ENCODE measurements around the gene PDGFD.

The PDGFD gene

DNA sequence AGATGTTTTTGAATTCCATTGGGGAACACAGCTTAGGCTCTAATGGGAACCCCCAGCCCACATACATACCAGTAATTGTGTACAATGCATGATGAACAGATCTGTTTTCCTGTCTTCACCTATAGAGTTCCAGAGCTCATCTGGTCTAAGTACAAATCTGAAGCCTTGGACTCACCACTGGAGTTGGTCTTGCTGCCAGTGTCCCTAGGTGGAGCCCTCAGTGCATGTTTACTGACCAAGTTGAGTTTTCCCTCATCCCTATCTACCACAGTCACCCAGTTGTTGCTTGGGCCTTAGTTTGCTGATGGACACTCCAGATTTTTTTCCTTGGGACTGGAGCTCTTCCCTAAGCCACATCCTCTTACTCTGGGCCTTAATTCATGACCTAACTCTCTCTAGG lies 286.7 kb downstream of the PDGFD start:
- DNase-seq (ENCODE audit: low read depth, low spot score): no peak

GRCh38 chr11:103875855-103876510 lies 288.0 kb downstream of the PDGFD start:
- no peak overlapping the region for H3K27ac ChIP-seq
- no peaks in the 10 kb centered on the region for H3K9me3 ChIP-seq (ENCODE audit: low read depth, low read length)
- DNase-seq (ENCODE audit: low read depth, low spot score): no peak
- no peaks in the 10 kb centered on the region for H3K36me3 ChIP-seq (ENCODE audit: insufficient read depth, low read length)
- H3K9ac ChIP-seq (ENCODE audit: insufficient read length): no peak overlapping the region
- TF ChIP-seq EZH2 (IDR thresholded peaks at IDR 0.05): no peak
- no peak for TF ChIP-seq FOXP2 (optimal IDR thresholded peaks at IDR 0.05; ENCODE audit: control extremely low read depth, extremely low read length, insufficient read depth)
- no peak for TF ChIP-seq POLR2AphosphoS5 (IDR thresholded peaks at IDR 0.05; ENCODE audit: borderline replicate concordance, low read depth, low read length)
- H3K4me3 ChIP-seq: no peak overlapping the region

More for the DNA sequence above, 286.7 kb downstream of the PDGFD start:
- TF ChIP-seq POLR2AphosphoS5 (IDR thresholded peaks at IDR 0.05; ENCODE audit: borderline replicate concordance, low read depth, low read length): no peak
- TF ChIP-seq EZH2 (IDR thresholded peaks at IDR 0.05): no peak
- TF ChIP-seq FOXP2 (optimal IDR thresholded peaks at IDR 0.05; ENCODE audit: control extremely low read depth, extremely low read length, insufficient read depth): no peak
- no peak overlapping the region for H3K4me3 ChIP-seq
- no peaks in the 10 kb centered on the region for H3K36me3 ChIP-seq (ENCODE audit: insufficient read depth, low read length)
- H3K9ac ChIP-seq (ENCODE audit: insufficient read length): no peak overlapping the region
- H3K9me3 ChIP-seq (ENCODE audit: low read depth, low read length): no peaks in the 10 kb centered on the region
- no peak overlapping the region for H3K27ac ChIP-seq

DNA sequence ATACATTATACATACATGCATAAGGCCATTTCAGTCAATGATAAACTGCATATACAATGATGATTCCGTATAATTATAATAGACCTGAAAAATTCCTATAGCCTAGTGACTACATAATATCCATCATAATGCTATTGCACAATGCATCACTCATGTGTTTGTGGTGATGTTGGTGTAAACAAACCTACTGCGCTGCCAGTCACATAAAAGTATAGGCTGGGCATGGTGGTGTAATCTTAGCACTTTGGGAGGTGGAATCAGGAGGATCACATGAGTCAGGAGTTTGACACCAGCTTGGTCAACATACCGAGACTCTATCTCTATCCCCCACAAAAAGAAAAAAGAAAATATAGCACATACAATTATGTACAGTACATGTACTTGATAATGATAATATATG lies 291.2 kb downstream of the PDGFD start:
- no peak overlapping the region for H3K9ac ChIP-seq (ENCODE audit: insufficient read length)
- no peak for DNase-seq (ENCODE audit: low read depth, low spot score)
- no peaks in the 10 kb centered on the region for H3K36me3 ChIP-seq (ENCODE audit: insufficient read depth, low read length)
- H3K9me3 ChIP-seq (ENCODE audit: low read depth, low read length): no peaks in the 10 kb centered on the region
- H3K27ac ChIP-seq: no peak overlapping the region
- no peak for TF ChIP-seq FOXP2 (optimal IDR thresholded peaks at IDR 0.05; ENCODE audit: control extremely low read depth, extremely low read length, insufficient read depth)
- TF ChIP-seq EZH2 (IDR thresholded peaks at IDR 0.05): no peak
- TF ChIP-seq POLR2AphosphoS5 (IDR thresholded peaks at IDR 0.05; ENCODE audit: borderline replicate concordance, low read depth, low read length): no peak
- H3K4me3 ChIP-seq: no peak overlapping the region

DNA sequence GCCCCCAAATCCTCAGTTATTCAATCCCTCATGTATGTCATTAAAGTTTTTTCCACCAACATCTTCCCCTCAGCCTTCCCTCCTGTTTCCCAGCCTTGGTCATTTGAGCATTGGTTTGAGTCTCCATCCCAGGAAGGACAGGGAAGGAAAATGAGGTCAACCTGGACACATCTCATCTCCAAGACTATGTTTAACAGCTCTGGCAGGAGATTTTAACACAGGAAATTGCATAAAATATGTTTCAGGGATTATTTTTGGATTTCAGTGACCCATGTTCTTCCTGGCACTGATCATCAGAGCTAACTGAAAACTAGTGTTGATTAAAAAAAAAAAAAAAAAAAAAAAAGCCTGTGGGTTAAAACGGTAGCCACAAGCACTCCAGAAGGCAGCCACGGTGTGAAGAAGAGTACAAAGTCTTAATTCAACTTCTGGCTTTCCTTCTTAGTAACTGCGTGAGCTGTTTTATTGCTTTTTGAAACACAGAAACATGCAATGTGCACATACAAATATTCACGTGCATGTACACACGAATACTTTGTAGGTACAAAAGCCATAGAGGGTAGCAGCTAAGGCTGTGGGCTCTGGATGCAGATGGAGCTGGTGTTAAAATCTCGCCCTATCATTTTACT lies 291.9 kb downstream of the PDGFD start:
- DNase-seq (ENCODE audit: low read depth, low spot score): no peak
- no peak overlapping the region for H3K9ac ChIP-seq (ENCODE audit: insufficient read length)
- H3K9me3 ChIP-seq (ENCODE audit: low read depth, low read length): no peaks in the 10 kb centered on the region
- no peak for TF ChIP-seq EZH2 (IDR thresholded peaks at IDR 0.05)
- TF ChIP-seq POLR2AphosphoS5 (IDR thresholded peaks at IDR 0.05; ENCODE audit: borderline replicate concordance, low read depth, low read length): no peak
- TF ChIP-seq FOXP2 (optimal IDR thresholded peaks at IDR 0.05; ENCODE audit: control extremely low read depth, extremely low read length, insufficient read depth): no peak
- H3K27ac ChIP-seq: no peak overlapping the region
- H3K36me3 ChIP-seq (ENCODE audit: insufficient read depth, low read length): no peaks in the 10 kb centered on the region
- no peak overlapping the region for H3K4me3 ChIP-seq

GRCh38 chr11:103870821-103871309 lies 293.1 kb downstream of the PDGFD start:
- no peak overlapping the region for H3K27ac ChIP-seq
- no peak for DNase-seq (ENCODE audit: low read depth, low spot score)
- no peaks in the 10 kb centered on the region for H3K36me3 ChIP-seq (ENCODE audit: insufficient read depth, low read length)
- no peak overlapping the region for H3K9ac ChIP-seq (ENCODE audit: insufficient read length)
- no peaks in the 10 kb centered on the region for H3K9me3 ChIP-seq (ENCODE audit: low read depth, low read length)
- TF ChIP-seq FOXP2 (optimal IDR thresholded peaks at IDR 0.05; ENCODE audit: control extremely low read depth, extremely low read length, insufficient read depth) (no peak), EZH2 (IDR thresholded peaks at IDR 0.05) (no peak), POLR2AphosphoS5 (IDR thresholded peaks at IDR 0.05; ENCODE audit: borderline replicate concordance, low read depth, low read length) (no peak)
- no peak overlapping the region for H3K4me3 ChIP-seq

- no peak for DNase-seq (ENCODE audit: low read depth, low spot score)
- Histone ChIP-seq H3K9me3 (ENCODE audit: low read depth, low read length) (no peaks in the 10 kb centered on the region), H3K9ac (ENCODE audit: insufficient read length) (no peak overlapping the region), H3K36me3 (ENCODE audit: insufficient read depth, low read length) (no peaks in the 10 kb centered on the region), H3K4me3 (no peak overlapping the region), H3K27ac (no peak overlapping the region)
- TF ChIP-seq EZH2 (IDR thresholded peaks at IDR 0.05): no peak
- no peak for TF ChIP-seq POLR2AphosphoS5 (IDR thresholded peaks at IDR 0.05; ENCODE audit: borderline replicate concordance, low read depth, low read length)
- no peak for TF ChIP-seq FOXP2 (optimal IDR thresholded peaks at IDR 0.05; ENCODE audit: control extremely low read depth, extremely low read length, insufficient read depth)
These were observed 296.5 kb downstream of the PDGFD start for GRCh38 chr11:103867481-103867880.

- Histone ChIP-seq H3K9ac (ENCODE audit: insufficient read length) (no peak overlapping the region), H3K9me3 (ENCODE audit: low read depth, low read length) (no peaks in the 10 kb centered on the region), H3K4me3 (no peak overlapping the region), H3K36me3 (ENCODE audit: insufficient read depth, low read length) (no peaks in the 10 kb centered on the region), H3K27ac (no peak overlapping the region)
- DNase-seq (ENCODE audit: low read depth, low spot score): no peak
- TF ChIP-seq FOXP2 (optimal IDR thresholded peaks at IDR 0.05; ENCODE audit: control extremely low read depth, extremely low read length, insufficient read depth) (no peak), POLR2AphosphoS5 (IDR thresholded peaks at IDR 0.05; ENCODE audit: borderline replicate concordance, low read depth, low read length) (no peak), EZH2 (IDR thresholded peaks at IDR 0.05) (no peak)
These were observed 300.4 kb downstream of the PDGFD start for GRCh38 chr11:103863497-103863896.

GRCh38 chr11:103862802-103863174 lies 301.2 kb downstream of the PDGFD start:
- Histone ChIP-seq H3K9me3 (ENCODE audit: low read depth, low read length) (no peaks in the 10 kb centered on the region), H3K4me3 (no peak overlapping the region), H3K27ac (no peak overlapping the region), H3K9ac (ENCODE audit: insufficient read length) (no peak overlapping the region), H3K36me3 (ENCODE audit: insufficient read depth, low read length) (no peaks in the 10 kb centered on the region)
- no peak for DNase-seq (ENCODE audit: low read depth, low spot score)
- TF ChIP-seq EZH2 (IDR thresholded peaks at IDR 0.05): no peak
- TF ChIP-seq FOXP2 (optimal IDR thresholded peaks at IDR 0.05; ENCODE audit: control extremely low read depth, extremely low read length, insufficient read depth): no peak

All from SK-N-MC (cell line).